RPMI7951 (cell line): ENCODE measurements around the gene GRM7. TPM values are rescaled to one million over a fixed set of nuclear protein-coding genes. Genes with fewer than 3 reads are reported as not detected.
"Not testable (repeated sequence)": the region's sequence is repeated elsewhere in the genome, so short reads cannot be mapped to it uniquely, and the experiment has no call there.

Experiments
- DNase-seq: peaks from one replicate; pipeline ENCODE4 v3.0.0-alpha.2; 2012; ENCODE audit warnings: low read depth
- total RNA-seq: library from RNA; depleted of rRNA; stranded (reverse); fragments of >200 nt; shearing (Covaris generic); gene quantifications from 2 replicates; pipeline ENCODE4 v1.2.3, GENCODE V29; 2014; rRNA removed

The GRM7 gene
- total RNA-seq: not detected in 2 replicates

GRCh38 chr3:6860954-6861624 is at the start of gene GRM7:
Gene GRM7 (plus strand): TSS chr3:6861115.
- DNase-seq: no peak

GRCh38 chr3:6821411-6821810 is 39.5 kb upstream of the GRM7 start:
- DNase-seq: no peak

DNA sequence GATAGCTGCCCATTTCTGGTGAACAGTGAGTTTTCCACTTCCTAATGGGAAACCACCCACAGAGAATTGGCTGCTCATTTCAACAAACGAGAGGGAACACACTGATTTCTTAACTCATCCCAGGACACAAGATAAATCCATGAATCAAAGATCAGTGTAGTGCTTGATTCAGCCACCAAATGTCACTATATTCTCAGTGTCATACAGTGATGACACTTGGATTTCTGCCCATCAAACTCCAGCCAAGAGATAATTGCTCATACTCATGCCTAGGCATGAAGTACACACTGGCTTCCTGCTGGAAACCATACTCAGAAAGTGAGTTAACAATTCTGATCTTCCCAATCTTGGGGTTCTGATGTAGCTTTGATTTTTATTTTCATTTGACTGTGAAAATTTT is 35.4 kb upstream of the GRM7 start:
- no peak for DNase-seq

GRCh38 chr3:6827453-6827852 is 33.5 kb upstream of the GRM7 start:
- no peak for DNase-seq

DNA sequence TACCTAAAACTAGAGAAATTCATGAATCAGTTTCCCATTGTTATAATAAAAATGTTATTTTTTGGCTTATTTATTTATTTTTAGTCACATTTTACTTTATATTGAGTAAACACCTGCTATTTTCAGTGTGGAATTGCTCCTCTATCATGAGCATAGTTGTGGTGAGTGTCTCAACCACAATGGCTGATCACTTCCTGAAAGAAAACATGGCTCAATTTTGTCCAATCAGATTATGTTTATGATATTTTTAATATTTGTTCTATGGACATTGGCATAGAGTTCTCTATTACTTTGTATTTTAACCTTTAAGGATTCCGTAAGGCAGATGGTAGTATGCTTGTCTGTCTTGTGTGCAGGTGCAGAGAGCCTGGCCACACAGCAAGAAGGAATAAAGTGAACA is 16.2 kb upstream of the GRM7 start:
- no peak for DNase-seq

GRCh38 chr3:6854184-6854583 is 6.7 kb upstream of the GRM7 start:
- no peak for DNase-seq

DNA sequence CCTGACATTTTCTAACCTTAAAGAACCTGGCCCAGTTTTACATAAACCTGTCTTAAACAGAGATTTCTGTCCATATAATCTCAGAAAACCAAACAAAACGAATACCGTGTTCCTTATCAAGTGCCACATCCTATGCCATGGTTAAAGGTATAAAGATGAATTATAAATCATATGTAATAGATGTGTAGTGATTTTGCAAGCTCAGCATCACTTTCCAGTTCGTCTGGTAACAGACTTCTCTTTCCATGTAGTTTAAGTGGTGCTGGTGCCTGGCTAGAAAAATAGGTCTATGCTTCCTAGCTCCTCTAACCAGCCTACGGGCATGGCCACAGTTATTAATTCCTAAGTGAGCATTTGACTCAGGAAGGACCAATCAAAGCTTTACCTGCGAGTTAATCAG is 3.4 kb upstream of the GRM7 start:
- no peak for DNase-seq

- DNase-seq: no peak
These were observed 564 bp upstream of the GRM7 start for GRCh38 chr3:6860149-6860953.

DNA sequence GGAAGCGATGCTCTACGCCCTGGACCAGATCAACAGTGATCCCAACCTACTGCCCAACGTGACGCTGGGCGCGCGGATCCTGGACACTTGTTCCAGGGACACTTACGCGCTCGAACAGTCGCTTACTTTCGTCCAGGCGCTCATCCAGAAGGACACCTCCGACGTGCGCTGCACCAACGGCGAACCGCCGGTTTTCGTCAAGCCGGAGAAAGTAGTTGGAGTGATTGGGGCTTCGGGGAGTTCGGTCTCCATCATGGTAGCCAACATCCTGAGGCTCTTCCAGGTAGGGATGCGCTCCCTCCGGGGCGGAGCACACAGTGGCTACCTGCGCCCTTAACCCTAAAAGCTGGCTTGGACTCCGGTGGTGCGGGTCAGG is 698 bp downstream of the GRM7 start:
- DNase-seq: no peak

DNA sequence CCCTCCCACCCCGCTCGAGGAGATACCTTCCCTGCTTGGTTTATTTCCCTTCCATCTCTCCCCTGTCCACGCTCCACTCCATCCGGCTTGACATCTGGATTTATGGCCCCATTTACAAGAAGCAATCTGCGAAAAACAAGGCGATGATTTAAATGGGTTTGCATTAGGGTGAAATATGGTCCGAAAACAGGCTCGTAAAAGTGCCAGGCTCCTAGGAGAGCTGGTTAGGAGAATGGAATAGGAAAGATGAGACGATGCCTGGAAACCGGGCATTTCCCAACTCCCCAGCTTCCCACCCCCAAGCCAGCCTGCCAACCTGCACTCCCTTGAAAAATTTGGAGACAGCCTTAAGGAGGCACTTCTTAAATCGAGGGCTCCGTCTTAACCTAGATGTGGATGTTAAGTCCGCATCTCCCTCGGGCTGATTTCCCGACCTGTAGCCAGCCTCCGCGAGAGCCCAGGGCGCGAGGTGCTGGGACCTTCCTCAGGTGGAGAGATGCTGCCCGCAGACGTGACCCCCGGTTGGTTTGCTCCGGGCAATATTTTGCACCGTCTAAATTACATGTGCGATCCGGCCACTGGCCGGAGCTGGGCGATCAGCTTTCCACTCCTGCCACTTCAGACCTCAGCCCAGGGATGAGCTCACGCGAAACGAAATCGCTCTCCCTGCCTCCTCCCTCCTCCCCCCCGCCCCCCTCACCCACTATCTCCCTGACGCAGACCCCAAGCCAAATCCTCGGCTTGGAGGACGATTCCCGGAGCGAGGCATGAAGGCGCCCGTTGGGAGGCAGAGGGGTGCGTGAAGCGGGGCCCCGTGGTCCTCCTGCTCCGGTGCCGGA is 1.3 kb downstream of the GRM7 start:
- no peak for DNase-seq

DNA sequence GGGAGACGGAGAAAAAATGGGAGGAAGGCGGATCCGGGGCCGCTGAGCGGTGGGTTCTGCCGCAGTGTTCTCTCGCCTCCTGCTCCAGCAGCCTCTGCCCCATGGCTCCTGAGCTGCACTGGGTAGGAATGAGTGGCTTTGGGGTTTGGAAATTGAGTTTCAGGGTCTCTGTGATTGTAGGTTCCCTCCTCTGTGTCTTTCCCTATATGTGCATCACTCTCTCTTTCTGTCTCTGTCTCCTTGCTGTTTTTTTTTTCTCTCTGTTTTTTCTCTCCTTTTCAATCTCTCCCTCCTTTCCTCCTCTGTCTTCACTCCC is 1.9 kb downstream of the GRM7 start:
- DNase-seq: no peak

DNA sequence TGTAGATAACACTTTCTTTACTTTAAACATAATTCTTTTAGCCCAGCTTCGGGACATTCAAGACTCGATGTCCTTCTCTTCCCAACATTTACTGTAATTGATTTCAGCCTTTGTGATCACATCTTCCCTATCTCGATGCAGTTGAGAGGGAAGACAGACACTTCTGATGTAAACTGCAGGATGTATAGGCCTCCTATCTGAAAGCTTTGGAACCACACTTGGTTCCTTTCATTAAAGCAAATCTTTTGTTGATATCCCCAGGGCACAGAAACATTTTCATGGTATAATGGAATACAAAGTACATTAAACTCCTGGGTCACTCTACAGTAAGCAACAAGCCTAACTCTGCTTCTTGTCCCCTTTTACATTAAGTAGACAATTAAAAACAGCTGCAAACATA is 6.4 kb downstream of the GRM7 start:
- DNase-seq: no peak

GRCh38 chr3:6878731-6879130 is 17.8 kb downstream of the GRM7 start:
- no peak for DNase-seq

DNA sequence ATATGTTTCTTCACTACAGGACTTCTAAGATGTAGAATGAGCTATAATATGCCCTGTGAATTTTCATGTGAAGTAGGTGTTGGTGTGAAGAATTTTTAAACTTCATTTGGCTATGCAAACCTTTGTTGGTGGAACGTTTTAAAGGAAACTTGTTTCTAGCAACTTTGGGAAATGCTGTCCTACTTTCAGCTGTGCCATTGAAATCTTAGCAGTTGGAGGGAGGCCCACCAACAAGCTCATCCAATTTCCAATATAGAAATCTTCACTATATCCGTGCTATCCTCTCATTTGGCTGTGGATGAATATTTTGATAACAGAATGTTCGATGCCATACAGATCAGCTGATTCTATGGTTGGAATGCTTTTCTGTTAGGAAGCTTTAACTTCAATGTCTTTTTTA is 51.3 kb downstream of the GRM7 start:
- no peak for DNase-seq

DNA sequence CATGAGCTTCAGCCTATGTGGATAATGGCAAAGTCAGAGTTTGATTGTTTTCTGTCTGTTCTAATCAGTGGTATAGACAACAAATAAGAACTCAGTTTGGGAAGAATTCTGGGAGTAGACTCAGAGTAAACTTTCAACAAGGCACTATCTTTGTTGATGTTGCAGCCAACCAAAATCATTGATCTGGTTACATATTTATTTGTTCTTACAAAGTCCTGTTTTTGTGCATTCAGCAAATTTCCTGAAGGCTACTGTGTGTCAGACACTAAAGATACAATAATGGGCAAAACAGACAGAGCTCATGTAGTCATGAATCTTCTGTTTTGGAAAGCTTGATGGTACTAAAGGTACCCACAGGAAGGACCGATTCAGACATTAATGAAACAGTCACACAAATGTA is 55.0 kb downstream of the GRM7 start:
- no peak for DNase-seq

DNA sequence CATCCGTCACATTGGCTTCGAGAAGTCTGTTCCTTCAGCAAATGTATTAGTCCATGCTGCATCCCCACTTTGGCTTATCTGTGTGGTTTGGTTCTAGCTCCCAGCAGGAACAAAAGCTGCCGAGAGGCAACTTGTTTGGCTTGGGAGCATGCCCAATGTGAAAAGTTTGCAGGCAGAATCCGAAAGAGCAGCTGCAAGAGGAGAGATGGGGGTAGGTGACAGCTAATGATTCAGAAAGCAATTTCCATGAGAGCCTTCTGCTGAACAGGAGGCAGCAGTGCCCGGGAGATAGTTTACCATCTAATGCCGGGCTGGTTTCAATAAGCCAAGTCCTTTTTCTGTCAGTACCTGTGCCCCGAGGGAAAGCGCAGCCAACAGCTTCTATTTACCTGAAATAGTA is 60.2 kb downstream of the GRM7 start:
- DNase-seq: no peak

DNA sequence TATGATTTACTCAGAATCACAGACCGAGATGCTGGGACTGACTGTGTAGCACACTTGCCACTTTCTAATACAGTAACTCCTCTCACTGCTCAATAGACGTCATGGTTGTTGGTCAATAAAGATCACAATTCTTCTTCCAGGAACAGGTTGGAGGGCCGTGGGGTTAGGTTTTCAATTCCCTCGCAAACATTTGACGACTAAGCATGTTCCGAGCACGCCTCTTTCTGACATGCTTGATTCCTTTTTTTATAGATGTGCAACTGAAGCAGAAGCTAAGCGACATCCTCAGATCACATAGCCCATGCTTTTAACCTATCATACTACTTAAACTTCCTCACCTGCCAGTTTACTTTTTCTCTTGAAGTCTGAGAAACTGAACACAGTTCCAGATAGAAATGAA is 61.0 kb downstream of the GRM7 start:
- DNase-seq: no peak

DNA sequence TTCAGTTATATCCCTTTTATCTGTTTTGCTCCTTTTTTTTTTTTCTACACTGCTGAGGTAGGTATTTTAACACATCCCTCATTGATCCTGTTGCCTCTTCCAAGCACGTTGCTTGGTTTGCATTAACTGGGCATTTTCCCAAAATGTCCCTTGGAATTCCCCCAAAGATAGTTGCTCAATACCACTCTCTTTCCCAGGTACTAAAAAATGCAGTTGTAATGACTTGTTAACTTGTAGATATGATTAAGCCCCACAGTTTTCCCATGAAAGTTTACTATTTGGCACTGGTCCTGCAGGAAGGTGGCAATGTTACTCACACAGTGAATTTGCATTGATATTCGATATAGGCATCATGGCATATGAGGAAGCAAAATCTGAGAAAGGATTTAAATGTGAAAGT is 67.1 kb downstream of the GRM7 start:
- DNase-seq: no peak

GRCh38 chr3:6929918-6930317 is 69.0 kb downstream of the GRM7 start:
- no peak for DNase-seq

DNA sequence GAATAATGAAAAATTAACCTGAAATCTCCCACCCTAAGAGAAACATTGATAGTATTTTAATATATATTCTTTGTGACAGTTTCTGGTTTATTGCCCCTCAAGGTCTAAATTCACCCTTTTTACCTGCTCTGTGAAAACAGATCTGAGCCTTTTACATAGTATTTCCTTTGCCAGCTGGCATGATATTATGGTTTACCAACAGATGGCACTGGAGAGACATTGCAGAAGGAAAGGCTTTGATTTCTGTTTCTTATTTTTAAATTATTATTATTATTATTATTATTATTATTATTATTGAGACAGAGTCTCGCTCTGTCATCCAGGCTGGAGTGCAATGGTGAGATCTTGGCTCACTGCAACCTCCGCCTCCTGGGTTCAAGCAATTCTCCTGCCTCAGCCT is 74.5 kb downstream of the GRM7 start:
- DNase-seq: not testable (repeated sequence)

DNA sequence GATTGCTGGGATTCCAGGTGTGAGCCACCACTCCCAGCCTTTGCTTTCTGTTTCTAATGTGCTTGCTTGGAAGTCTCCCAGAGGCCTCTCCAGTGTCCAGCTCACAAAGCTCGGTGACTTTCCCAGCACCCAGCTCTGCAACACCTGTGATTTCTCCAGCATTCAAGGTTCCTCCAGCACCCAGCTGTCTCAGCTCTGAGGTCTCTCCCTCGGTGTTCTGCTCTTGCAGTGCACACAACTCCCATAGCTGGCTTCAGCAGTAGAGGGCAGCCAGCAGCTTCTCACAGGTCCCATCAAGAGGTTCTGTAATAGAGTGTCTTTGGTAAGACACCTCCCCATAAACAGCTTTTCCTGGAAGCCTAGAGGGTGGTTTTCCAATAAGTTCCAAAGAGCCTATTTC is 75.1 kb downstream of the GRM7 start:
- no peak for DNase-seq

GRCh38 chr3:6962801-6963200 is 101.9 kb downstream of the GRM7 start:
- DNase-seq: no peak

- DNase-seq: no peak
These were observed 105.0 kb downstream of the GRM7 start for GRCh38 chr3:6965881-6966280.
